ENCODE measurements around the gene BEST2. TPM values are rescaled to one million over a fixed set of nuclear protein-coding genes. Genes with fewer than 3 reads are reported as not detected.

BEST2 gene
- total RNA-seq, 1 experiment from 2014 or later, result not detected

DNA sequence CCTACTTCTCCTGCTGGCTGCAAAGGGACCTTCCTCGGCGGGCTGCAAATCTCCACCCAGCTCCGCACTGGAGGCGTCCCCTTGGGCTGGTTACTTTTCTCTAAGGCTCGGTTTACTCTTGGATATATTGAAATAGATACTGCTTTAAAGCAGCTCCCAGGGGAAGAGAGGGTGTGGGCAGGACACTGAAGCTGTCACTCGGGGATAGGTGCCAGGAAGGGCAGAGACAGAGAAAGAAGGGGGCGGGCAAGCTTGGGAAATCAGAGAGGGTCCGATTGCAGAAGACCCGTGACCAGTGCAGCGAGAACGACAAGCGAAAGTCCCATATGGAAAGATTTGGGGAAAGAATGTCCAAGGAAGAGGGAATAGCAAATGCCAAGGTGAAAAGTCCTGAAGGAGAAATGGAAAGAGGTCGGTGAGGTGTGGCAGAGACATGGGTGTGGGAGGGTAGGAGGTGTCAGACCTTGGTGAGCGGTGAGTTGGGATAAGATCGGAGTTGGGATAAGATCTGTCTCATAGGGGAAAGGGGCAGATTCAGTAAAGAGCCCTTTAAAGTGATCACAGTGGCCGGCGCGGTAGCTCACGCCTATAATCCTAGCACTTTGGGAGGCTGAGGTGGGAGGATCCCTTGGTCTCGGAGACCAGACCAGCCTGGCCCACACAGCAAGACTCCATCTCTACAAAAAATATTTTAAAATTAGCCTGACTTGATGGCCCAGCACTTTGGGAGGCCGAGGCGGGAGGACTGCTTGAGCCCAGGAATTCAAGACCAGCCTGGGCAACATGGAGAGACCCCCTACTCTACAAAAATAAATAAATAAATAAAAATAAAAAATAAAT lies 50.9 kb downstream of the BEST2 start:
- in situ Hi-C loops (cut with HindIII; ENCODE audit: low pct_unique_long_range_greater_than_20kb, low sequenced_read_pairs), result no loop called here
- DNase-seq (ENCODE audit: low read depth, low spot score), result no peak

DNA sequence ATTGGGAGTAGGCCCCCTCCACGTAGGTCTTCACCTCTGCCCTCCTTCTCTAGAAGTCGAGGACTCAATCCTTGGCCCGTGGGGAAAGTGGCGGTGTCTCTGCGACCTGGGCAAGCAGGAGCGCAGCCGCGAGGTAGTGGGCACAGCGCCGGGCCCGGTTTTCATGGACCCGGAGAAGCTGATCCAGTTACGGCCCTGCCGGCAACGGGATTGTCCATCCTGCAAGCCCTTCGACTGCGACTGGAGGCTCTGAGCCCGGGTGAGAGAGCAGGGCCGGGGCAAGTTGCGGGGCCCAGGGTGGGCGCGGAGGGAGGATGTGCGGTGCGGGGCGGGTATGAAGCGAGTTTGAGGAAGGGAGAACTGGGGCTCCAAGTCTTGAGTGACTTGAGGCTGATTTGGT lies 52.5 kb downstream of the BEST2 start:
- no peak for DNase-seq (ENCODE audit: low read depth, low spot score)
- in situ Hi-C loops (cut with HindIII; ENCODE audit: low pct_unique_long_range_greater_than_20kb, low sequenced_read_pairs), result no loop called here

DNA sequence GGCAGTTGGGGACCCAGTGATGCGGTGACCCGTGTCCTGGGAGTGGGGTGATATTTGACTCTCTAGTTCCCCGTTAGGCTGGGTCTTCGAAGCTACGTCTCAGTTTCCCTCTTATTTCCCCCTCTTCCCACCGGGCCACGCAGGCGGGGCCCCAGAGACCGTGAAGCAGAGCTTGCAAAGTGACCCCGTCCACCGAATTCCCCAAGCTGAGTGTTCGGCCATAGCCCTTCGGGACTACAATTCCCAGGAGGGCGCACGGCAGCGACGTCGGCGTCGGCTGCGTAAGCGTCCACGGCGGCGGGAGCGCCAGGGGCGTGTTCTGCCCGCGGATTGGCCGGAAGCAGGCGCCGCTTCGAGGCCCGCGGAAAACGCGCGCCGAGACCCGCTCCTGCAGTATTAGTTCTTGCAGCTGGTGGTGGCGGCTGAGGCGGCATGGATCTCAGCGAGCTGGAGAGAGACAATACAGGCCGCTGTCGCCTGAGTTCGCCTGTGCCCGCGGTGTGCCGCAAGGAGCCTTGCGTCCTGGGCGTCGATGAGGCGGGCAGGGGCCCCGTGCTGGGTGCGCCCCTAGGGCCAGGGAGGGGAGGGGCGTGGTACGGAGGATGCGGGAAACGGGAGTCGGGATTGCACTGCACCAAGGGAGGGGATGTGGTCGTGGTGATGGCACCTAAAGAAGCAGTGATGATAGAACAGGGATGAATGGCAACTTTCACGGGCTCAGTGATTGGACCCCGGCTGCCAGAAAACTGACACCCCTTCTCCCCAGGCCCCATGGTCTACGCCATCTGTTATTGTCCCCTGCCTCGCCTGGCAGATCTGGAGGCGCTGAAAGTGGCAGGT lies 54.9 kb downstream of the BEST2 start, which contains the start of gene RNASEH2A:
Gene RNASEH2A, plus strand, starts transcription at position 343 of the 840 bp plus-strand sequence. Its CDS starts 90 bp downstream, at position 433.
- in situ Hi-C loops (cut with HindIII; ENCODE audit: low pct_unique_long_range_greater_than_20kb, low sequenced_read_pairs), result no loop called here
- peak; percentile 87 for DNase-seq (ENCODE audit: low read depth, low spot score)

Small RNA genes lying within 50 kb of the gene (small RNA-seq; reads per million reads assigned to genes)
- gene MIR5684 (0 reads per million in 2 experiments), gene SNORD41 (11.0 to 405 reads per million in 2 experiments)

Other genes starting within 250 kb of the BEST2 start
- 3.5 and 4.9 TPM in 2 replicates for gene ZNF564, start 200.3 kb upstream of the BEST2 start, total RNA-seq (2014; rRNA removed; shearing (Covaris generic))
- gene ZNF490, start 141.0 kb upstream of the BEST2 start, total RNA-seq (2014; rRNA removed; shearing (Covaris generic)), result 5.2 and 5.5 TPM in 2 replicates
- 11.4 and 12.4 TPM in 2 replicates for gene ZNF791, start 140.9 kb upstream of the BEST2 start, total RNA-seq (2014; rRNA removed; shearing (Covaris generic))
- gene MAN2B1, start 85.0 kb upstream of the BEST2 start, total RNA-seq (2014; rRNA removed; shearing (Covaris generic)), result 32.0 and 33.5 TPM in 2 replicates
- gene WDR83, start 85.0 kb upstream of the BEST2 start, total RNA-seq (2014; rRNA removed; shearing (Covaris generic)), result 2.9 and 8.0 TPM in 2 replicates
- gene DHPS, start 69.9 kb upstream of the BEST2 start, total RNA-seq (2014; rRNA removed; shearing (Covaris generic)), result 52.7 and 57.8 TPM in 2 replicates
- gene GNG14, start 63.8 kb upstream of the BEST2 start, total RNA-seq (2014; rRNA removed; shearing (Covaris generic)), result not detected in 2 replicates
- 6.1 and 8.6 TPM in 2 replicates for gene FBXW9, start 55.2 kb upstream of the BEST2 start, total RNA-seq (2014; rRNA removed; shearing (Covaris generic))
- 13.9 and 18.2 TPM in 2 replicates for gene TNPO2, start 27.9 kb upstream of the BEST2 start, total RNA-seq (2014; rRNA removed; shearing (Covaris generic))
- gene TRIR, start 17.1 kb upstream of the BEST2 start, total RNA-seq (2014; rRNA removed; shearing (Covaris generic)), result 180 and 188 TPM in 2 replicates
- gene GET3, start 14.3 kb upstream of the BEST2 start, total RNA-seq (2014; rRNA removed; shearing (Covaris generic)), result 100 and 120 TPM in 2 replicates
- 4.9 and 5.7 TPM in 2 replicates for gene HOOK2, start 23.8 kb downstream of the BEST2 start, total RNA-seq (2014; rRNA removed; shearing (Covaris generic))
- 30.1 and 30.7 TPM in 2 replicates for gene JUNB, start 39.7 kb downstream of the BEST2 start, total RNA-seq (2014; rRNA removed; shearing (Covaris generic))
- not detected in 2 replicates for gene PRDX2, start 50.0 kb downstream of the BEST2 start, total RNA-seq (2014; rRNA removed; shearing (Covaris generic))
- gene THSD8, start 50.3 kb downstream of the BEST2 start, total RNA-seq (2014; rRNA removed; shearing (Covaris generic)), result 4.7 TPM in 1 of 2 replicates, not detected in the other
- gene RNASEH2A, start 54.8 kb downstream of the BEST2 start, total RNA-seq (2014; rRNA removed; shearing (Covaris generic)), result 27.6 and 29.2 TPM in 2 replicates
- gene RTBDN, start 82.8 kb downstream of the BEST2 start, total RNA-seq (2014; rRNA removed; shearing (Covaris generic)), result 0.21 and 1.6 TPM in 2 replicates
- 1.9 and 2.3 TPM in 2 replicates for gene MAST1, start 86.7 kb downstream of the BEST2 start, total RNA-seq (2014; rRNA removed; shearing (Covaris generic))
- 74.1 and 75.9 TPM in 2 replicates for gene DNASE2, start 129.7 kb downstream of the BEST2 start, total RNA-seq (2014; rRNA removed; shearing (Covaris generic))
- 0.24 TPM in 1 of 2 replicates, not detected in the other for gene KLF1, start 135.4 kb downstream of the BEST2 start, total RNA-seq (2014; rRNA removed; shearing (Covaris generic))
- gene GCDH, start 139.4 kb downstream of the BEST2 start, total RNA-seq (2014; rRNA removed; shearing (Covaris generic)), result 14.2 and 20.5 TPM in 2 replicates
- gene SYCE2, start 167.5 kb downstream of the BEST2 start, total RNA-seq (2014; rRNA removed; shearing (Covaris generic)), result 0.50 and 0.64 TPM in 2 replicates
- gene FARSA, start 181.9 kb downstream of the BEST2 start, total RNA-seq (2014; rRNA removed; shearing (Covaris generic)), result 42.1 and 44.7 TPM in 2 replicates
- gene CALR, start 186.8 kb downstream of the BEST2 start, total RNA-seq (2014; rRNA removed; shearing (Covaris generic)), result 1,274 and 1,279 TPM in 2 replicates
- gene RAD23A, start 194.1 kb downstream of the BEST2 start, total RNA-seq (2014; rRNA removed; shearing (Covaris generic)), result 126 and 134 TPM in 2 replicates
- gene GADD45GIP1, start 205.4 kb downstream of the BEST2 start, total RNA-seq (2014; rRNA removed; shearing (Covaris generic)), result 39.6 and 45.7 TPM in 2 replicates
- gene DAND5, start 217.8 kb downstream of the BEST2 start, total RNA-seq (2014; rRNA removed; shearing (Covaris generic)), result not detected in 2 replicates
- 4.2 and 4.9 TPM in 2 replicates for gene NFIX, start 243.7 kb downstream of the BEST2 start, total RNA-seq (2014; rRNA removed; shearing (Covaris generic))